Astrocyte (in vitro differentiated cells and primary cell): ENCODE data around the gene KRT26. TPM values are rescaled to one million over a fixed set of nuclear protein-coding genes. Genes with fewer than 3 reads are reported as not detected.
"Not testable (repeated sequence)": the region's sequence is repeated elsewhere in the genome, so short reads cannot be mapped to it uniquely, and the experiment has no call there.

Source experiments
- DNase-seq: peaks from one replicate; pipeline ENCODE4 v3.0.0-alpha.2; 2010; ENCODE audit warnings: low read depth
- FAIRE-seq: peaks from 2 replicates; lab custom pipeline; 2011; peaks lifted over from hg19 to GRCh38; lab: Jason Lieb, UNC
- H2AFZ ChIP-seq: 2 replicates; pipeline ENCODE4 v1.6.0; 2012; ENCODE audit warnings: low read depth, low read length, inconsistent platforms
- H3K27ac ChIP-seq: 2 replicates; pipeline ENCODE4 v1.5.1; 2011; ENCODE audit warnings: low read depth, low read length, inconsistent platforms
- H3K27me3 ChIP-seq: 2 replicates; pipeline ENCODE4 v1.6.0; 2011; ENCODE audit warnings: low read length, inconsistent platforms; ENCODE audit not compliant: insufficient read depth
- H3K36me3 ChIP-seq: 2 replicates; pipeline ENCODE4 v1.5.1; 2011; ENCODE audit warnings: low read length, inconsistent platforms; ENCODE audit not compliant: insufficient read depth
- H3K4me1 ChIP-seq: 2 replicates; pipeline ENCODE4 v1.5.1; 2011; ENCODE audit warnings: low read length, inconsistent platforms; ENCODE audit not compliant: insufficient read depth
- H3K4me2 ChIP-seq: 2 replicates; pipeline ENCODE4 v1.6.0; 2012; ENCODE audit warnings: low read length, inconsistent platforms
- H3K4me3 ChIP-seq: 2 replicates; pipeline ENCODE4 v1.5.1; 2011; ENCODE audit warnings: low read depth, mild to moderate bottlenecking, low read length, inconsistent platforms; ENCODE audit not compliant: insufficient read depth
- H3K79me2 ChIP-seq: 2 replicates; pipeline ENCODE4 v1.6.0; 2012; ENCODE audit warnings: mild to moderate bottlenecking, low read length, inconsistent platforms; ENCODE audit not compliant: insufficient read depth
- H3K9ac ChIP-seq: 2 replicates; pipeline ENCODE4 v1.6.0; 2012; ENCODE audit warnings: mild to moderate bottlenecking, low read length, inconsistent platforms
- H3K9me3 ChIP-seq: 2 replicates; pipeline ENCODE4 v1.5.1; 2012; ENCODE audit warnings: low read depth, mild to moderate bottlenecking, low read length, inconsistent platforms; ENCODE audit not compliant: insufficient read depth
- H4K20me1 ChIP-seq: 2 replicates; pipeline ENCODE4 v1.6.0; 2012; ENCODE audit warnings: low read length, inconsistent platforms; ENCODE audit not compliant: insufficient read depth
- H3K27ac Mint-ChIP-seq: one replicate; pipeline ENCODE4 v1.8.0; 2021; ENCODE audit warnings: mild to moderate bottlenecking, mixed read lengths; ENCODE audit not compliant: unreplicated experiment
- H3K27me3 Mint-ChIP-seq: one replicate; pipeline ENCODE4 v1.8.0; 2021; ENCODE audit warnings: low read depth, mixed read lengths; ENCODE audit not compliant: unreplicated experiment
- H3K36me3 Mint-ChIP-seq: one replicate; pipeline ENCODE4 v1.8.0; 2021; ENCODE audit warnings: low read depth, mixed read lengths; ENCODE audit not compliant: unreplicated experiment
- H3K4me1 Mint-ChIP-seq: one replicate; pipeline ENCODE4 v1.8.0; 2021; ENCODE audit warnings: low read depth, mixed read lengths; ENCODE audit not compliant: unreplicated experiment
- H3K4me3 Mint-ChIP-seq: one replicate; pipeline ENCODE4 v1.8.0; 2021; ENCODE audit warnings: mild to moderate bottlenecking, moderate library complexity, mixed read lengths; ENCODE audit not compliant: unreplicated experiment
- H3K9me3 Mint-ChIP-seq: one replicate; pipeline ENCODE4 v1.8.0; 2021; ENCODE audit warnings: mild to moderate bottlenecking, mixed read lengths; ENCODE audit not compliant: unreplicated experiment
- EZH2 ChIP-seq: IDR thresholded peaks from 2 replicates; pipeline ENCODE4 v1.6.1; 2012; ENCODE audit warnings: mild to moderate bottlenecking, low read length, inconsistent platforms; ENCODE audit not compliant: insufficient read depth
- total RNA-seq: library from RNA; stranded (reverse); gene quantifications from 2 replicates; pipeline ENCODE4 v1.2.1, GENCODE V29; 2021
- TF ChIP-seq, protein P1 (sequence below): IDR thresholded peaks from 2 replicates; pipeline ENCODE4 v1.5.1; 2011; ENCODE audit warnings: low read depth, mild to moderate bottlenecking, inconsistent platforms, low read length, moderate library complexity; ENCODE audit not compliant: insufficient read depth

KRT26 gene
- total RNA-seq, 1 donor from 2014 or later = not detected

DNA sequence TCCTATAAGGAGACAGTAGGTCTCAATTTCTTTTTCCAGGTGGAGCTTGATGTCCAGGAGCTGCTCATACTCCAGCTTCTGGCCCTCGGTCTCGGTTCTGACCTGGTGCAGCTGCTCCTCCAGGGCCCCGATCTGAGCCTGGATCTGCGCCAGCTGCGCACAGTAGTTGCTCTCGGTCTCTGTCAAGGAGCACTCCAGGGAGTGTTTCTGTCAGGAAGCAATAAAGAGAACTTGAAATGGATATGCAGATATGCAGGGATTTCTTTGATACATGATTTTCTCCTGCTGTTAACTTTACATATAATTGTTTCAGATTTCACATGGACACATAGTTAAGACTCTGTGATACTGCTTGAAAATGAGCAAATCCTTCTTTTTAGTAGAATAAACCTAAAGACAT is 21.6 kb downstream of the KRT26 start:
- H3K27me3 Mint-ChIP-seq = peaks cover 5% of the 10 kb centered on the region
- H3K4me3 Mint-ChIP-seq = no peak overlapping the region
- no peaks in the 10 kb centered on the region for H3K4me1 ChIP-seq

DNA sequence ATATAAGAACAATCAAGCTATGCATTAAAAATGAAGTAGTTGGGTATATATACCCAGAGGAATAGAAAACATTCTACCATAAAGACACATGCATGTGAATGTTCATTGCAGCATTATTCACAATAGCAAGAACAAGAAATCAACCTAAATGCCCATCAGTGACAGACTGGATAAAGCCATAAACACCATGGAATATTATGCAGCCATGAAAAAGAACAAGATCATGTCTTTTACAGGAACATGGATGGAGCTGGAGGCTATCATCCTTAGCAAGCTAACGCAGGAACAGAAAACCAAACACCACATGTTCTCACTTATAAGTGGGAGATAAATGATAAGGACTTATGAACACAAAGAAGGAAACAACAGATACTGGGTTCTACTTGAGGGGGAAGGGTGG is 23.3 kb downstream of the KRT26 start:
- H3K4me1 ChIP-seq, H3K27ac Mint-ChIP-seq, H3K27me3 Mint-ChIP-seq, H4K20me1 ChIP-seq, DNase-seq, H3K4me1 Mint-ChIP-seq, FAIRE-seq, H3K27ac ChIP-seq, H3K79me2 ChIP-seq, H3K9ac ChIP-seq, H3K4me3 ChIP-seq, H3K9me3 Mint-ChIP-seq, H3K4me2 ChIP-seq, H3K36me3 ChIP-seq, H3K36me3 Mint-ChIP-seq, H3K9me3 ChIP-seq, H2AFZ ChIP-seq, H3K4me3 Mint-ChIP-seq: not testable (repeated sequence)
- H3K27me3 ChIP-seq = peaks cover 13% of the 10 kb centered on the region

More for the DNA sequence above, 21.6 kb downstream of the KRT26 start:
- Histone ChIP-seq H3K36me3 (no peaks in the 10 kb centered on the region), H2AFZ (no peak overlapping the region), H3K9me3 (no peaks in the 10 kb centered on the region), H3K27me3 (peaks cover 13% of the 10 kb centered on the region), H3K79me2 (no peaks in the 10 kb centered on the region), H4K20me1 (no peaks in the 10 kb centered on the region), H3K27ac (no peak overlapping the region), H3K9ac (no peak overlapping the region), H3K4me3 (no peak overlapping the region), H3K4me2 (no peak overlapping the region)
- Mint-ChIP-seq H3K4me1 (no peaks in the 10 kb centered on the region), H3K9me3 (peaks cover 3% of the 10 kb centered on the region), H3K27ac (no peak overlapping the region), H3K36me3 (no peaks in the 10 kb centered on the region)
- no peak for FAIRE-seq
- DNase-seq = no peak
- TF ChIP-seq EZH2 = no peak
- TF ChIP-seq, protein P1, sequence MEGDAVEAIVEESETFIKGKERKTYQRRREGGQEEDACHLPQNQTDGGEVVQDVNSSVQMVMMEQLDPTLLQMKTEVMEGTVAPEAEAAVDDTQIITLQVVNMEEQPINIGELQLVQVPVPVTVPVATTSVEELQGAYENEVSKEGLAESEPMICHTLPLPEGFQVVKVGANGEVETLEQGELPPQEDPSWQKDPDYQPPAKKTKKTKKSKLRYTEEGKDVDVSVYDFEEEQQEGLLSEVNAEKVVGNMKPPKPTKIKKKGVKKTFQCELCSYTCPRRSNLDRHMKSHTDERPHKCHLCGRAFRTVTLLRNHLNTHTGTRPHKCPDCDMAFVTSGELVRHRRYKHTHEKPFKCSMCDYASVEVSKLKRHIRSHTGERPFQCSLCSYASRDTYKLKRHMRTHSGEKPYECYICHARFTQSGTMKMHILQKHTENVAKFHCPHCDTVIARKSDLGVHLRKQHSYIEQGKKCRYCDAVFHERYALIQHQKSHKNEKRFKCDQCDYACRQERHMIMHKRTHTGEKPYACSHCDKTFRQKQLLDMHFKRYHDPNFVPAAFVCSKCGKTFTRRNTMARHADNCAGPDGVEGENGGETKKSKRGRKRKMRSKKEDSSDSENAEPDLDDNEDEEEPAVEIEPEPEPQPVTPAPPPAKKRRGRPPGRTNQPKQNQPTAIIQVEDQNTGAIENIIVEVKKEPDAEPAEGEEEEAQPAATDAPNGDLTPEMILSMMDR = no peak

DNA sequence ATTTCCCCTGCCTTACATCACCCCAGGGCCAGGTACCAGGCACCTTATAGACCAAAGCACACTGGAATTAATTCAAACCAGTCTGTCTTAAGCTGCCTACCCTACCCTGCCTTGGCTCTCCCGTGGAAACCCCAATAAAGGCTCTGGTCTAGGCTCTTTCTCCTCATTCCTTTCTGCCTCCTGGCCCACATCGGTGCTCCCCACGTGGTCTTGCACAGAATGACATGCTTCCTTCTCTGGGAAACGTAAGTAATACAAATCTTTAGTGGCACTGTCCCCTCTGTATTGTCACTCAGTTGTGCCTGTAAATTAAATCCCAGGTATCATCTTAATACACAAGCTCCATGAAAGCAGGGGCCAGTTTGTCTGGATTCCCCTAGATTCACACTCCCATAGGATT is 33.4 kb downstream of the KRT26 start:
- H4K20me1 ChIP-seq = no peaks in the 10 kb centered on the region
- TF ChIP-seq, protein P1 = no peak
- no peak for TF ChIP-seq EZH2
- Mint-ChIP-seq H3K27me3 (peaks cover 9% of the 10 kb centered on the region), H3K4me1 (no peaks in the 10 kb centered on the region), H3K4me3 (no peak overlapping the region), H3K36me3 (no peaks in the 10 kb centered on the region), H3K9me3 (peaks cover 2% of the 10 kb centered on the region), H3K27ac (no peak overlapping the region)
- no peaks in the 10 kb centered on the region for H3K79me2 ChIP-seq
- peaks cover 20% of the 10 kb centered on the region for H3K27me3 ChIP-seq
- H3K9me3 ChIP-seq = peaks cover 7% of the 10 kb centered on the region
- H3K4me2 ChIP-seq = no peak overlapping the region
- no peak overlapping the region for H3K27ac ChIP-seq
- FAIRE-seq (no peak), DNase-seq (no peak)
- no peaks in the 10 kb centered on the region for H3K36me3 ChIP-seq
- H3K4me1 ChIP-seq = no peaks in the 10 kb centered on the region
- H3K9ac ChIP-seq = no peak overlapping the region
- no peak overlapping the region for H2AFZ ChIP-seq
- no peak overlapping the region for H3K4me3 ChIP-seq
